Kidney (tissue), 14 donors: Measurements from ENCODE around the gene NCDN. TPM values are rescaled to one million over a fixed set of nuclear protein-coding genes. Genes with fewer than 3 reads are reported as not detected.

Experiments
- DNase-seq, 5 donors: peaks; one replicate each; pipeline ENCODE4 v3.0.0-alpha.2; 2013 to 2020
- FAIRE-seq: peaks from 2 replicates; lab custom pipeline; 2012; peaks lifted over from hg19 to GRCh38; lab: Jason Lieb, UNC
- H3K27ac ChIP-seq, 2 donors: one replicate each; pipeline ENCODE4 v1.7.0; 2013; ENCODE audit warnings: low read depth in 2 of 2, low read length in 2 of 2, inconsistent platforms in 1 of 2
- H3K27me3 ChIP-seq: one replicate; pipeline ENCODE4 v1.7.1; 2013; ENCODE audit warnings: low read length, inconsistent platforms; ENCODE audit not compliant: control insufficient read depth, insufficient read depth
- H3K36me3 ChIP-seq, 3 donors: one replicate each; pipeline versions ENCODE4 v1.7.0 to v1.7.1; 2013; ENCODE audit warnings: low read length in 3 of 3, control low read depth in 1 of 3, inconsistent platforms in 1 of 3; ENCODE audit not compliant: insufficient read depth in 3 of 3, control insufficient read depth in 2 of 3
- H3K4me1 ChIP-seq, 3 donors: one replicate each; pipeline versions ENCODE4 v1.7.0 to v1.7.1; 2013; ENCODE audit warnings: low read length in 3 of 3, inconsistent platforms in 1 of 3, low read depth in 1 of 3; ENCODE audit not compliant: control insufficient read depth in 2 of 3, insufficient read depth in 2 of 3
- H3K4me3 ChIP-seq, 3 donors: one replicate each; pipeline versions ENCODE4 v1.7.0 to v1.8.1; 2013; ENCODE audit warnings: low read length in 3 of 3, control low read depth in 1 of 3, inconsistent platforms in 1 of 3
- H3K9ac ChIP-seq, 3 donors: one replicate each; pipeline versions ENCODE4 v1.7.0 to v1.7.1; 2013; ENCODE audit warnings: low read length in 3 of 3, control low read depth in 1 of 3, inconsistent platforms in 1 of 3
- H3K9me3 ChIP-seq, 3 donors: one replicate each; pipeline versions ENCODE4 v1.7.0 to v1.7.1; 2013; ENCODE audit warnings: low read length in 3 of 3, control low read depth in 1 of 3, inconsistent platforms in 1 of 3; ENCODE audit not compliant: control insufficient read depth in 2 of 3, insufficient read depth in 1 of 3
- CTCF ChIP-seq: IDR thresholded peaks from 3 replicates; pipeline ENCODE4 v1.5.1; 2012; ENCODE audit warnings: mild to moderate bottlenecking, moderate library complexity, borderline replicate concordance; ENCODE audit not compliant: insufficient read depth; ENCODE audit errors: extremely low read depth
- intact Hi-C: fragments of 100-400 bp; cut with DNase I; formaldehyde crosslinking; loops from one replicate; pipeline ENCODE4 v1.11.1; 2022
- polyA plus RNA-seq: library from polyadenylated mRNA; stranded (reverse); fragments of 350-450 nt; fragmentation: Illumina TruSeq; extraction: RNeasy Lipid Tissue Mini Kit (QIAGEN cat#74804); gene quantifications from one replicate; pipeline ENCODE4 v1.2.3, GENCODE V29; 2014; ENCODE audit warnings: low read depth, low replicate concordance; ENCODE audit not compliant: insufficient read depth
- total RNA-seq: library from RNA; stranded (reverse); fragmentation: NEBNext Ultra II Directional; extraction: Animal tissue kit (Norgen Biotek cat#: 25700); gene quantifications from one replicate; pipeline ENCODE4 v1.2.1, GENCODE V29; 2021
- donor health status: control.
- donor health status: control.
- donor health status: control.
- donor health status: control.
- donor health status: control.
- donor health status: DM: yes; HTN: yes; CAD: no.
- donor health status: Normal renal cell carcinoma (clear cell type).

Gene NCDN
- total and polyA plus RNA-seq, 2 donors from 2014 or later: 14.3 to 22.4 TPM

GRCh38 chr1:35559317-35559944 is 1.8 kb downstream of the NCDN start:
- H3K27ac ChIP-seq: no peak overlapping the region

GRCh38 chr1:35560256-35561225 is 2.9 kb downstream of the NCDN start:
- Histone ChIP-seq H3K9ac (no peak overlapping the region), H3K27me3 (no peaks in the 10 kb centered on the region), H3K36me3 (peaks cover 0 to 9% (median 0%) of the 10 kb centered on the region in 3 donors), H3K4me1 (peaks cover 0 to 16% (median 5%) of the 10 kb centered on the region in 3 donors), H3K27ac (no peak overlapping the region), H3K4me3 (no peak overlapping the region), H3K9me3 (no peaks in the 10 kb centered on the region)
- FAIRE-seq: no peak
- peak in 1 of 5 donors; percentile 80 for DNase-seq
- no peak for TF ChIP-seq CTCF
- intact Hi-C loops: loop anchor here (5.0 kb wide), 1 partner anchor 108 kb away; no protein-coding TSS in a partner anchor

More at GRCh38 chr1:35559317-35559944, 1.8 kb downstream of the NCDN start:
- FAIRE-seq (no peak), DNase-seq (peak in 1 of 5 donors; percentile 32)
- Histone ChIP-seq H3K27me3 (no peaks in the 10 kb centered on the region), H3K9ac (no peak overlapping the region), H3K9me3 (no peaks in the 10 kb centered on the region), H3K36me3 (peaks cover 0 to 9% (median 0%) of the 10 kb centered on the region in 3 donors), H3K4me1 (peaks cover 0 to 18% (median 15%) of the 10 kb centered on the region in 3 donors), H3K4me3 (no peak overlapping the region)
- intact Hi-C loops: no loop called here
- TF ChIP-seq CTCF: no peak

- H3K36me3 ChIP-seq: peaks cover 0 to 9% (median 0%) of the 10 kb centered on the region in 3 donors
- TF ChIP-seq CTCF: no peak
- FAIRE-seq: no peak
- no peak overlapping the region for H3K9ac ChIP-seq
- no peak overlapping the region for H3K4me3 ChIP-seq
- H3K27ac ChIP-seq: no peak overlapping the region
- no peak for DNase-seq
- intact Hi-C loops: loop anchor here (5.0 kb wide), 1 partner anchor 109 kb away; no protein-coding TSS in a partner anchor
- peaks cover 0 to 10% (median 0%) of the 10 kb centered on the region in 3 donors for H3K4me1 ChIP-seq
- H3K27me3 ChIP-seq: no peaks in the 10 kb centered on the region
- no peaks in the 10 kb centered on the region for H3K9me3 ChIP-seq
These were observed 3.8 kb downstream of the NCDN start for GRCh38 chr1:35561297-35561971.
